HCT116 (cell line): ENCODE data around the gene GOLGA7B. TPM values are rescaled to one million over a fixed set of nuclear protein-coding genes. Genes with fewer than 3 reads are reported as not detected.

ENCODE experiments used
- ATAC-seq: fragments of 200-7000 bp; cut with Tn5 transposase; 2 replicates; pipeline ENCODE4 v1.9.1; 2020; ENCODE audit warnings: mild to moderate bottlenecking, moderate library complexity
- BruUV-seq: library from RNA; stranded (reverse); fragments of 400-500 nt; replicated peaks from 2 replicates; lab custom pipeline; 2021; lab: Mats Ljungman, UMichigan
- CTCF ChIA-PET: fragments of 300-600 bp; sonication (Branson Sonifier 250); formaldehyde crosslinking; loops from one replicate; lab custom pipeline; 2021; ENCODE audit warnings: antibody characterized with exemption; lab: Charles Lee
- POLR2A ChIA-PET: fragments of 300-600, 350-600 bp; sonication (Branson Sonifier 250); formaldehyde crosslinking; loops from one replicate; lab custom pipeline; 2021; ENCODE audit warnings: antibody characterized with exemption; lab: Charles Lee
- RAD21 ChIA-PET, 2 experiments: fragments of 300-600 bp; sonication (Branson Sonifier 250); formaldehyde crosslinking; loops; one replicate each; lab custom pipeline; 2023; ENCODE audit warnings: low total read pairs in 2 of 2; ENCODE audit not compliant: uncharacterized antibody in 2 of 2, unreplicated experiment in 2 of 2, low non-redundant PET in 1 of 2; lab: Charles Lee
- DNase-seq: peaks from one replicate; pipeline ENCODE4 v3.0.0-alpha.2; 2010; ENCODE audit warnings: low read depth, low spot score
- H2AFZ ChIP-seq: fragments of 200-600 bp; shearing (Covaris generic), sonication (generic); 2 replicates; pipeline ENCODE4 v1.6.1; 2017; ENCODE audit warnings: low read depth, mixed run types, mixed read lengths, antibody characterized with exemption, low read length; ENCODE audit not compliant: poor library complexity, severe bottlenecking
- H3K27ac ChIP-seq: 2 replicates; pipeline ENCODE4 v1.5.1; 2012; ENCODE audit warnings: low read depth, low read length
- H3K27me3 ChIP-seq: fragments of 200-600 bp; sonication (generic); 2 replicates; pipeline ENCODE4 v1.6.1; 2016; ENCODE audit warnings: mixed run types, low read length, mixed read lengths; ENCODE audit not compliant: insufficient read depth
- H3K36me3 ChIP-seq, 2 experiments: fragments of 200-500 bp in 1 of 2; fragments of 200-600 bp in 1 of 2; sonication (Bioruptor generic) in 1 of 2; sonication (generic) in 1 of 2; 2 replicates each; pipeline versions ENCODE4 v1.5.1 to v1.6.1; 2014 to 2016; ENCODE audit warnings: low read length in 2 of 2, inconsistent platforms in 1 of 2, mixed read lengths in 1 of 2, mixed run types in 1 of 2; ENCODE audit not compliant: insufficient read depth in 2 of 2, control insufficient read depth in 1 of 2
- H3K4me1 ChIP-seq, 2 experiments: fragments of 200-600 bp in 1 of 2; sonication (generic) in 1 of 2; 2 replicates each; pipeline versions ENCODE4 v1.5.1 to v1.6.1; 2012 to 2017; ENCODE audit warnings: low read length in 2 of 2, inconsistent platforms in 1 of 2, mild to moderate bottlenecking in 1 of 2, mixed read lengths in 1 of 2, mixed run types in 1 of 2, moderate library complexity in 1 of 2; ENCODE audit not compliant: insufficient read depth in 2 of 2, control insufficient read depth in 1 of 2
- H3K4me2 ChIP-seq: fragments of 200-600 bp; sonication (generic); 2 replicates; pipeline ENCODE4 v1.6.1; 2017; ENCODE audit warnings: mixed run types, low read length, mixed read lengths
- H3K4me3 ChIP-seq, 2 experiments: fragments of 200-600 bp in 1 of 2; sonication (generic) in 1 of 2; replicated peaks in 1 of 2; 2 replicates each; pipeline ENCODE4 v1.5.1; 2011 to 2016; ENCODE audit warnings: low read length in 2 of 2, control low read depth in 1 of 2, low read depth in 1 of 2, mild to moderate bottlenecking in 1 of 2, mixed read lengths in 1 of 2, mixed run types in 1 of 2
- H3K79me2 ChIP-seq: fragments of 200-600 bp; sonication (generic); 2 replicates; pipeline ENCODE4 v1.6.1; 2017; ENCODE audit warnings: mild to moderate bottlenecking, mixed run types, low read length, moderate library complexity, mixed read lengths; ENCODE audit not compliant: insufficient read depth
- H3K9ac ChIP-seq: fragments of 200-600 bp; sonication (generic); 2 replicates; pipeline ENCODE4 v1.6.1; 2016; ENCODE audit warnings: low read length, mixed read lengths
- H3K9me2 ChIP-seq: fragments of 200-600 bp; sonication (generic), shearing (Covaris generic); 2 replicates; pipeline ENCODE4 v1.6.1; 2017; ENCODE audit warnings: mixed run types, mild to moderate bottlenecking, moderate library complexity; ENCODE audit not compliant: insufficient read depth
- H3K9me3 ChIP-seq, 2 experiments: fragments of 200-500 bp in 1 of 2; fragments of 200-600 bp in 1 of 2; sonication (Bioruptor generic) in 1 of 2; sonication (generic) in 1 of 2; 2 replicates each; pipeline ENCODE4 v1.6.1; 2014 to 2017; ENCODE audit warnings: low read length in 2 of 2, mixed read lengths in 2 of 2, inconsistent platforms in 1 of 2, low read depth in 1 of 2, mild to moderate bottlenecking in 1 of 2, mixed run types in 1 of 2, moderate library complexity in 1 of 2; ENCODE audit not compliant: control insufficient read depth in 1 of 2, insufficient read depth in 1 of 2
- H4K20me1 ChIP-seq: fragments of 200-600 bp; sonication (generic), shearing (Covaris generic); 2 replicates; pipeline ENCODE4 v1.6.1; 2017; ENCODE audit warnings: mixed run types, mild to moderate bottlenecking, moderate library complexity; ENCODE audit not compliant: insufficient read depth
- ATF3 ChIP-seq: IDR thresholded peaks from 2 replicates; pipeline ENCODE4 v1.6.1; 2012
- CEBPB ChIP-seq: IDR thresholded peaks from 2 replicates; pipeline ENCODE4 v1.6.1; 2012; ENCODE audit warnings: low read depth
- EGR1 ChIP-seq: IDR thresholded peaks from 2 replicates; pipeline ENCODE4 v1.6.1; 2012; ENCODE audit warnings: low read depth
- EZH2 ChIP-seq: fragments of 200-600 bp; sonication (generic); IDR thresholded peaks from 2 replicates; pipeline ENCODE4 v1.6.1; 2017; ENCODE audit warnings: antibody characterized with exemption, mixed run types
- EZH2phosphoT487 ChIP-seq: fragments of 200-600 bp; IDR thresholded peaks from 2 replicates; pipeline ENCODE4 v1.6.1; 2018; ENCODE audit warnings: antibody characterized with exemption, borderline replicate concordance
- FOSL1 ChIP-seq: IDR thresholded peaks from 2 replicates; pipeline ENCODE4 v1.6.1; 2012; ENCODE audit warnings: low read depth
- POLR2AphosphoS5 ChIP-seq: IDR thresholded peaks from 2 replicates; pipeline ENCODE4 v1.6.1; 2011; ENCODE audit warnings: mild to moderate bottlenecking, low read depth, low read length, moderate library complexity
- RAD21 ChIP-seq: IDR thresholded peaks from 2 replicates; pipeline ENCODE4 v1.6.1; 2012; ENCODE audit warnings: low read depth, mild to moderate bottlenecking
- SIN3A ChIP-seq: IDR thresholded peaks from 2 replicates; pipeline ENCODE4 v1.6.1; 2012; ENCODE audit warnings: low read depth
- SRF ChIP-seq: IDR thresholded peaks from 2 replicates; pipeline ENCODE4 v1.6.1; 2012; ENCODE audit warnings: low read depth
- TCF7L2 ChIP-seq: IDR thresholded peaks from 2 replicates; pipeline ENCODE4 v1.7.0; 2011; ENCODE audit warnings: borderline replicate concordance, inconsistent platforms; ENCODE audit not compliant: insufficient read depth, insufficient read length; ENCODE audit errors: extremely low read depth
- YY1 ChIP-seq: IDR thresholded peaks from 2 replicates; pipeline ENCODE4 v1.6.1; 2011; ENCODE audit warnings: low read length, low read depth, moderate library complexity, mild to moderate bottlenecking; ENCODE audit not compliant: insufficient replicate concordance; ENCODE audit errors: extremely low read depth
- intact Hi-C: fragments of 100-400 bp; cut with micrococcal nuclease; formaldehyde crosslinking; loops from 2 replicates; pipeline ENCODE4 v1.10.0; 2022
- total RNA-seq: library from RNA; stranded (reverse); gene quantifications from one replicate; pipeline ENCODE4 v1.2.1, GENCODE V29; 2021; ENCODE audit not compliant: unreplicated experiment
- TF ChIP-seq, protein P1 (sequence below), 3 experiments: fragments of 200-600 bp in 1 of 3; sonication (generic) in 1 of 3; IDR thresholded peaks in 2 of 3; conservative IDR thresholded peaks in 1 of 3; 2 replicates each; pipeline ENCODE4 v1.5.1; 2012 to 2017; ENCODE audit warnings: low read depth in 2 of 3, low read length in 2 of 3, antibody characterized with exemption in 1 of 3, borderline replicate concordance in 1 of 3, control low read depth in 1 of 3, mild to moderate bottlenecking in 1 of 3, mixed read lengths in 1 of 3, mixed run types in 1 of 3, moderate library complexity in 1 of 3; ENCODE audit not compliant: insufficient read depth in 1 of 3

GOLGA7B gene
- total RNA-seq, 1 experiment from 2014 or later, result 1.0 TPM

- intact Hi-C loops, result no loop called here
- Histone ChIP-seq H3K79me2 (no peaks in the 10 kb centered on the region), H3K9me3 (no peaks in the 10 kb centered on the region), H3K36me3 (no peaks in the 10 kb centered on the region), H3K4me2 (peak overlapping the region; percentile 79), H3K27ac (peak overlapping the region; percentile 42), H3K4me3 (no peak overlapping the region), H3K4me1 (peaks cover 27 to 48% of the 10 kb centered on the region in 2 experiments), H2AFZ (no peak overlapping the region), H3K9me2 (no peaks in the 10 kb centered on the region), H3K9ac (no peak overlapping the region), H4K20me1 (no peaks in the 10 kb centered on the region), H3K27me3 (no peaks in the 10 kb centered on the region)
- no peak for DNase-seq
- BruUV-seq, result no TSS peak
- ChIA-PET POLR2A (interaction anchor here (0.7 to 1.9 kb wide), 4 partner anchors 9 to 27 kb away, joined by 3 to 6 read pairs (median 4); no protein-coding TSS in a partner anchor), CTCF (interaction anchor here (1.2 to 1.6 kb wide), 4 partner anchors 10 to 187 kb away, joined by 3 to 4 read pairs (median 4); no protein-coding TSS in a partner anchor), RAD21 (interaction anchor here in 1 of 2 experiments (0.6 kb wide), 1 partner anchor 150 kb away, joined by 3 read pairs; no protein-coding TSS in a partner anchor)
- TF ChIP-seq EGR1 (no peak), EZH2 (no peak), FOSL1 (no peak), TCF7L2 (no peak), POLR2AphosphoS5 (no peak), ATF3 (no peak), SRF (no peak), EZH2phosphoT487 (no peak), RAD21 (no peak), YY1 (no peak), SIN3A (no peak), CEBPB (no peak)
- TF ChIP-seq, protein P1, sequence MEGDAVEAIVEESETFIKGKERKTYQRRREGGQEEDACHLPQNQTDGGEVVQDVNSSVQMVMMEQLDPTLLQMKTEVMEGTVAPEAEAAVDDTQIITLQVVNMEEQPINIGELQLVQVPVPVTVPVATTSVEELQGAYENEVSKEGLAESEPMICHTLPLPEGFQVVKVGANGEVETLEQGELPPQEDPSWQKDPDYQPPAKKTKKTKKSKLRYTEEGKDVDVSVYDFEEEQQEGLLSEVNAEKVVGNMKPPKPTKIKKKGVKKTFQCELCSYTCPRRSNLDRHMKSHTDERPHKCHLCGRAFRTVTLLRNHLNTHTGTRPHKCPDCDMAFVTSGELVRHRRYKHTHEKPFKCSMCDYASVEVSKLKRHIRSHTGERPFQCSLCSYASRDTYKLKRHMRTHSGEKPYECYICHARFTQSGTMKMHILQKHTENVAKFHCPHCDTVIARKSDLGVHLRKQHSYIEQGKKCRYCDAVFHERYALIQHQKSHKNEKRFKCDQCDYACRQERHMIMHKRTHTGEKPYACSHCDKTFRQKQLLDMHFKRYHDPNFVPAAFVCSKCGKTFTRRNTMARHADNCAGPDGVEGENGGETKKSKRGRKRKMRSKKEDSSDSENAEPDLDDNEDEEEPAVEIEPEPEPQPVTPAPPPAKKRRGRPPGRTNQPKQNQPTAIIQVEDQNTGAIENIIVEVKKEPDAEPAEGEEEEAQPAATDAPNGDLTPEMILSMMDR (IDR thresholded peaks at IDR 0.05 in 2 of 3, conservative IDR thresholded peaks at IDR 0.05 in 1 of 3; ENCODE audit: borderline replicate concordance in 1 of 3, insufficient read depth in 1 of 3, low read depth in 2 of 3, low read length in 2 of 3), result no peak
- no peak for ATAC-seq
Measured at GRCh38 chr10:97888134-97888533, 38.5 kb downstream of the GOLGA7B start.
